COLO829 (cell line): Measurements from ENCODE around the gene CDK5RAP2.
A peak's percentile ranks its signal among the peaks of the same experiment; 100 is the strongest.

Experiments used
- DNase-seq: peaks from one replicate; pipeline ENCODE4 v3.0.0; 2012; ENCODE audit warnings: low spot score

The CDK5RAP2 gene

GRCh38 chr9:120436446-120436845 lies 143.5 kb downstream of the CDK5RAP2 start:
- no peak for DNase-seq

DNA sequence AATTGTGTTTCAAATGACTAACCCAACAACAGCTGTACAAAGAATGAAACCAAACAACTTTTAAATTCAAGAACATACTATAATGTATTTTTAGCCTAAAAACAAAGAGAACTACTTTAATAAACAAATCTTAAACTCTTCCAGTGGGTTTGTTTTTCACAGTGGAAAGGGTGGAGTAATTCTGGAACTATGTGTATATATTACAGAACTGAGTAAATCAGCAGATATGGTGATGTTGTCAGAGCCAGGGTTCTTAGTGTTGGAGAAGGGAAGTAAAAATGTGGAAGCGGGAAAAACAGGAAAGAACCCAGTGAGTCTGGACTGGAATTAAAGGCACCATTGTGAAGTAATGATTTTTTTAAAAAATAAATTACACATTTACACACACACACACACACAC lies 144.9 kb downstream of the CDK5RAP2 start:
- DNase-seq: no peak

DNA sequence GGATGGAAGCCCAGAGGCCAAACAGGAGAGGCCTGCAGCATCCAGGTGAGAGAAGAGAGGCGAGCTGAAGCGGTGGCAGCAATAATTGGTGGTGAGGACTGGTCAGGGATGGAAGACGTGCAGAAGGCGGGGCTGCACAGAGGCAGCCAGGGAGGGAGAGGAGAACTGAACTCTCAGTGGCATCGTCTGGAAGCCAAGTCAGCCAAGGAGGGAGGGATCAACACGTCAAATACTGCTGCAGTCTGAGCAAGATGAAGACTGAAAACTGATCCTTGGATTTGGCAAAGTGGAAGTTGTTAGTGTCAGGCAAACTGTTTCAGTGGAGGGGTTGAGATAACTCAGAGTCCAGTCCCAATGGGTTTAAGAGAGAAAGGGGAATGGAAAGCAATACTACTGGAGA lies 145.4 kb downstream of the CDK5RAP2 start:
- no peak for DNase-seq

GRCh38 chr9:120433701-120434100 lies 146.3 kb downstream of the CDK5RAP2 start:
- DNase-seq: no peak

- no peak for DNase-seq
Observed at GRCh38 chr9:120432600-120432999, 147.4 kb downstream of the CDK5RAP2 start.

DNA sequence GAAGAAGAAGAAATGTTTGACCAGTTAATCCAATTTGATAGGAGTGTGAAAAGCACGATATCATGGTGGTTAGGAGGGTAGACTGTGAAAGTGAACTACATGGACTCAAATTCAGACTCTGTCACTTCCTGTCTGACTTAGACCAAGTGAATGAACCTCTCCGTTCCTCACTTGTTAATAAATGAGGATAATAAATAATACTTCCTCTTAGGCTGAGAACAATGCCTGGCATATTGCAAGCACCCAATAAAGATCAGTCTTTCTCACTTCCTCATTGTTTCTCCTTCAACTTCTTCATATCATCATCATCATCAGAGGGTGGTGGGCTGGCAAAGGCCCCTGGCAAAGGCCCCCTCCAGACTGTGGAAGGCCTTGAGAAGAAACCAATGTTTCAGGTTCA lies 148.7 kb downstream of the CDK5RAP2 start:
- no peak for DNase-seq

- DNase-seq: no peak
Observed at GRCh38 chr9:120424248-120424647, 155.7 kb downstream of the CDK5RAP2 start.

- no peak for DNase-seq
Observed at GRCh38 chr9:120423812-120424211, 156.2 kb downstream of the CDK5RAP2 start.

DNA sequence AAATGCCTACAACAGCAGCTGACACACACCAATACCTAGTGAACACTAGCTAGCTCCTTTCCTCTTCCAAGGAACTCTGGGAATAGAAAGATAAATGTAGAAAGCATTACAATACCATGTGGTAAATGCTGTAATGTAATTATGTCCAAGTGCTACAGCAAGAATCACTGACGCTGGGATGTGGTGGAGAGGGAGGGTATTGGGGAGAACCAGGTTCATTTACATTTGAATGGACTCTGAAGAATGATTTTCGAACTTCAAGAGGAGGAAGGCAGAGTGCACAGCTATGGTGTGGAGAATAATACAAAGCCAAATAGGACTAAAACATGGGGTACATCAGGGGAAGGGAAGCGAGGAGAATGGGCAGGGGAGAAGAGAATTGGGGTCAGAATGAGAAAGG lies 158.0 kb downstream of the CDK5RAP2 start:
- DNase-seq: no peak

GRCh38 chr9:120418315-120418714 lies 161.7 kb downstream of the CDK5RAP2 start:
- DNase-seq: no peak

- DNase-seq: no peak
Observed at GRCh38 chr9:120416781-120417427, 163.1 kb downstream of the CDK5RAP2 start.

GRCh38 chr9:120413121-120414048 lies 166.6 kb downstream of the CDK5RAP2 start:
- DNase-seq: no peak

- DNase-seq: no peak
Observed at GRCh38 chr9:120412425-120412951, 167.5 kb downstream of the CDK5RAP2 start.

DNA sequence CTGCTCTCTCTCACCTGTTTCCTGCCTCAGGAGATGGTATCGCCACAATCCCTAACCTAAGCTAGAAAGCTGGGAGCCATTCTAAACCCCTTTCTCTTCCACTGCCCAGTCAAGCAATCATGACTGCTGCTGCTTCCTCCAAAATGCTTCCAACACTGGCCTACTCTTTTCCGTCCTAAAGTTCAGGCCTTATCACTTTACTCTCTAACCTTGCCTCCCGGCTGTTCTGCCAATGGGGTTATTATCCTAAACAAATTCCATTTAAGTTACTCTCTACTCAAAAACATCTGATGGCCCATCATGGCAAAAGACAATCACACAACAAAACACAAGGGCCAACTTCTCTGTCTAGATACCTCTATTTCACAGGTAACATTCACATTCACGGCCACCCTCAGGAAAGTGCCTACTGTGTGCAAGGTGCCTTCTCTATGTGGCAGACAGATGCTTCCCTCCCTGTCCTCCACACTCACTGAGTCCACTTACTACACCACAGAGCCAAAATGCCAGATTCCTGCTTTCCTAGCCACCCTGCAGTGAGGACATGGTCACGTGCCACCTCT lies 168.0 kb downstream of the CDK5RAP2 start:
- no peak for DNase-seq

DNA sequence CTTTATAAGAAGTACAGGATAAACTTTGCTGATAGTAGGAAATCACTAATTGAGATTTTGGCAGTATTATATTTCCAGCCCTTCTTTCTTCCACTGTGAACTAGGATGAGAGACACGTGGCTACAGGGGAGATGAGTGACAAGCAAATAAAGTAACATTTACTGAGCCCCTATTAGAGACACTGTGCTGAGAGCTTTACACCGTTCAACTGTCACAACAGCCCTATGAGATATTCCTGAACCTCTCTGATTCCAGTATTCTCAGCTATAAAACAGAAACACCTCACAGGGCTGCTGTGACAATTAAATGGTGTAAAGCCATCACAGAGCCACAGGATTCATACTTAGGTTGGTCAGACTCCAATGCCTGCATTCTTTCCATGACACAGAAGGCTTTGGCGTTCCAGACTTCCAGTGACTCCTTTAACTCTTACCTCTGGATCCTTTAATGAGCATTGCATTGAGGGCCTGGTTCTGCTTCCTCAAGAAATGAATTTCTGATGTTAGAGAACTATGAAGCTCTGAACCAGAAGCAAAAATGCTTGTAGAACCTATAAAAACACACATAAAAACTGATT lies 169.0 kb downstream of the CDK5RAP2 start:
- DNase-seq: no peak

DNA sequence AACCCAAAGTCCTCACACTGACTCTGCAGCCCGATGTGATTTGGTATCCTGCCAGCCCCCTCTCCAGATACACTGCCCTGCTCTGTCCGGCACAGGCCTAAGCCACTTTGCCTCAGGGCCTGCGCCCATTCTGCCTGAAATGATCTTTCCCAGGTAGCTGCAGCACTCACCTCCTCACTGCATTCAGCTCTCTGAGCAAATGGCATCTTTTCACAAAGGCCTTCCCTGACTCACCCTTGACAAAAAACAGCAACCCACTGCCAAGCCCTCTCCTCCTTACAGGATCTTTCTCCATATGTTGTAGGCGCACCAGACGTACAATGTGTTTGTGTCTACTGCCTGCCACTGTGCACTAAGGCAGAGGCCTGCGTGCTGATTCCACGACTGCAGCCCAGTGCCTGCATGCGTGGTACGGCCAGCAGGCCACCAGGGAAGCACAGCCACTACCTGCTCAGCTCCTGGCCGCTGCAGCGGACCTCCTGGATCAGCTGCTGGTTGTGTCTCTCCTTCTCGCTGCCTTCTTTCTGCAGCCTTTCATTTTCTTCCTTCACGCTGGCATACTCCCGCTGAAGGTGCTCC lies 171.2 kb downstream of the CDK5RAP2 start:
- DNase-seq: no peak

- no peak for DNase-seq
Observed at GRCh38 chr9:120405860-120406259, 174.1 kb downstream of the CDK5RAP2 start.

DNA sequence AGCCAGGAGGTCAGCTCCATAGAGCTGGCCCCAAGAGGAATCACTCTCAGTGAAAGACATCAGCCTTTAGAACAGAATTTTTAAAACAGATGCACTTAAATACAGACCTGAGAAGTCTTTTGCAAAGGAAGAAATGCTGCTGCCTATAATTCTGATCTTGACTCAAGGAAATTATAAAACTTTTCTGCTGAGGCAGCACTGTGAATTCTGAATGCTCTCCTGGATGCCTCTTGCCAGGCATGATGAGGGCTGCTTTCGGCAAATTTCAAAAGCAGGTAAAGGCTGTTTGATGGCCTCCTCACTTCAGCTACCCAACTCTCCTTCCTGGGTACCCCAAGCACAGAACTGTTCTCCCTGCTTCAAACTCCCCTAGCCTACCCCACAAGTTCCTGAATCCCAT lies 174.8 kb downstream of the CDK5RAP2 start:
- DNase-seq: no peak

- DNase-seq: no peak
Observed at GRCh38 chr9:120403543-120403856, 176.5 kb downstream of the CDK5RAP2 start.

DNA sequence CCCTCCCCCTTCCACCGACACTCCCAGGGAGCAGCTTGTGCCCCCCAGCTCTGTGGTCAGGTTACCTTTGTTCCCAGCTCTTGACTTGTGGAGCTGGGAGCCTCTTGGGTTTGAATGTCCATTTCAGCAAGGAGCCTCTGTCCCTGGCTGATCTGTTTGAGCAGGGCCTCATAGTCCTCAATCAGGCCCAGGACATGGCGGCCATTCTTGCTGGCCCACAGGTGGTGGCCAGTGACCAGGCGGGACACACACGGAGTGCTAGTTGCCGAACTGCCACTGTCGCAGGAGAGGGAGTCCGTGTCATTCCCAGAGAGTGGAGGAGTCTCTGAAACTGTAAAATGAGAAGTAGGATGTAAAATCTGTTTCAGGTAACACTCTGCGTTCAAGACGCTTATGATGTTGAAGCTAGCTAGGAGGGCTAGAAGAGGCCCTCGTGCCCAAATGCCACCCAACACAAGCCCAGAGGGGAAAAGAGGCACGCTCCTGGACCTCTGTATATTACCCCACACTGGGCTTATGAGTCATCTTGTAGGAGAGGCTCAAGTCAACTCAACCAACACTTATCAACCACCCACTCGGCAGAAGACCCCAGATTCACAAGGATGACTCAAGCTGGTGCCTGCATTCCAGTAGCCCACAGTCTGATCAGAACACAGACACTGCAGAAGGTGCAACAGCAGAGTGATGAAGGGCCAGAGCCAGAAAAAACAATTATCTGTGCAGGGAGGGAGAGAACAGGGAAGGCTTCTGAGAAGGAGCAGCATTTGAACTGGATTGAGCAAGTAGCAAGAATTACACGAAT lies 177.0 kb downstream of the CDK5RAP2 start:
- DNase-seq: peak; percentile 87

DNA sequence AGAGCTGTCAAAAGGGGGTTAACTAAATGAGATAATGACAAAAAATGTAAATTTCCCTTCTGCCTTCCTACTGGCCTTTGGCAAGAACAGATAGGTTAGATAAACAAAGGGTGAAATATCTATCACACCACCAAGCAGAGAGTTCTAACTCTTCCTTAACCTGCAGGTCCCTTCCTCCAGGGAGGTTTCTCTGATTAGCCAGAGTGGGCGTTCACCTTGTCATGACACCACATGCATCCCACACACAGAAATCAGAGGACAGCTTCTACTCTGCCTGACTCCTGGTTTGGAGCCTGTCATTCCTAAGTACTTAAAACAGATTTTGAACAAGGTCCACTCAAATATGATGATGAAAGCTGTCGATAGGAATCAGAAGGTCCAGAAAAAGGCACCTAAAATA lies 180.0 kb downstream of the CDK5RAP2 start:
- no peak for DNase-seq
